Fibroblast of lung (primary cell): ENCODE measurements around the gene CYP3A5.

Source experiments
- CTCF ChIP-seq, 2 donors: IDR thresholded peaks in 1 of 2; conservative IDR thresholded peaks in 1 of 2; 1 replicate in 1 of 2; 2 replicates in 1 of 2; pipeline ENCODE4 v1.5.1; 2011 to 2012; ENCODE audit warnings: low read length in 2 of 2, control low read depth in 1 of 2, inconsistent platforms in 1 of 2, low read depth in 1 of 2, mild to moderate bottlenecking in 1 of 2
- EZH2 ChIP-seq: IDR thresholded peaks from 2 replicates; pipeline ENCODE4 v1.5.1; 2012; ENCODE audit warnings: low read length, control low read depth, mild to moderate bottlenecking; ENCODE audit errors: missing control alignments

GRCh38 chr7:99599836-99600235 is 80.0 kb downstream of the CYP3A5 start:
- TF ChIP-seq CTCF (conservative IDR thresholded peaks at IDR 0.05 in 1 of 2, IDR thresholded peaks at IDR 0.05 in 1 of 2; ENCODE audit: low read depth in 1 of 2, low read length in 2 of 2) (no peak), EZH2 (no peak)
